Stimulated activated CD4-positive, alpha-beta T cell treated with anti-CD3 and anti-CD28 coated beads, Interleukin-4, amount 100 ng/mL, for 4 hours (primary cell): ENCODE data around the gene CARMIL3.
A peak's percentile ranks its signal among the peaks of the same experiment; 100 is the strongest.

Experiments used
- DNase-seq, 2 experiments: peaks; one replicate each; pipeline ENCODE4 v3.0.0-alpha.2; 2020

Gene CARMIL3

GRCh38 chr14:24077086-24077485, 25.3 kb downstream of the CARMIL3 start:
- no peak for DNase-seq

GRCh38 chr14:24078146-24078545, 26.3 kb downstream of the CARMIL3 start:
- no peak for DNase-seq

- DNase-seq = no peak
These were observed 27.8 kb downstream of the CARMIL3 start for GRCh38 chr14:24079491-24080141.

- DNase-seq = no peak
These were observed 28.3 kb downstream of the CARMIL3 start for GRCh38 chr14:24080142-24080530.

- DNase-seq = peak; percentile 63 to 64
These were observed 29.3 kb downstream of the CARMIL3 start for GRCh38 chr14:24080888-24081738.

GRCh38 chr14:24081739-24082211, 30.0 kb downstream of the CARMIL3 start:
- DNase-seq = no peak

- DNase-seq = no peak
These were observed 30.7 kb downstream of the CARMIL3 start for GRCh38 chr14:24082411-24083080.

GRCh38 chr14:24083462-24083861, 31.7 kb downstream of the CARMIL3 start:
- no peak for DNase-seq

- DNase-seq = no peak
These were observed 32.6 kb downstream of the CARMIL3 start for GRCh38 chr14:24084440-24084839.

- no peak for DNase-seq
These were observed 33.4 kb downstream of the CARMIL3 start for GRCh38 chr14:24085215-24085614.

- no peak for DNase-seq
These were observed 34.6 kb downstream of the CARMIL3 start for GRCh38 chr14:24086193-24086955.

- DNase-seq = no peak
These were observed 35.2 kb downstream of the CARMIL3 start for GRCh38 chr14:24087004-24087403.

- no peak for DNase-seq
These were observed 36.3 kb downstream of the CARMIL3 start for GRCh38 chr14:24088095-24088494.

GRCh38 chr14:24089890-24090289, 38.1 kb downstream of the CARMIL3 start:
- DNase-seq = no peak

- DNase-seq = no peak
These were observed 40.3 kb downstream of the CARMIL3 start for GRCh38 chr14:24092110-24092504.

- DNase-seq = no peak
These were observed 40.8 kb downstream of the CARMIL3 start for GRCh38 chr14:24092505-24093206.

- no peak for DNase-seq
These were observed 41.5 kb downstream of the CARMIL3 start for GRCh38 chr14:24093207-24093900.

- DNase-seq = peak; percentile 82 to 90
These were observed 42.4 kb downstream of the CARMIL3 start, which contains the start of gene PCK2 for GRCh38 chr14:24093901-24094840. TSS of gene PCK2 (plus strand) at chr14:24094311. CDS start at chr14:24094406, 95 bp downstream.

- no peak for DNase-seq
These were observed 43.0 kb downstream of the CARMIL3 start for GRCh38 chr14:24094841-24095270.
